Central memory CD4-positive, alpha-beta T cell (primary cell): ENCODE results near the gene OSM.

ENCODE experiments used
- DNase-seq: peaks from one replicate; pipeline ENCODE4 v3.0.0; 2022

Gene OSM

GRCh38 chr22:30284172-30284571 is 17.5 kb upstream of the OSM start:
- no peak for DNase-seq

- DNase-seq, result no peak
These were observed 16.7 kb upstream of the OSM start for GRCh38 chr22:30283342-30283741.

GRCh38 chr22:30282616-30283046 is 16.0 kb upstream of the OSM start:
- DNase-seq, result no peak

GRCh38 chr22:30280505-30280904 is 13.9 kb upstream of the OSM start:
- DNase-seq, result no peak

GRCh38 chr22:30279932-30280331 is 13.3 kb upstream of the OSM start:
- DNase-seq, result no peak

GRCh38 chr22:30279046-30279788 is 12.6 kb upstream of the OSM start:
- DNase-seq, result no peak

- no peak for DNase-seq
These were observed 11.1 kb upstream of the OSM start for GRCh38 chr22:30277547-30278344.

- no peak for DNase-seq
These were observed 9.4 kb upstream of the OSM start for GRCh38 chr22:30276039-30276438.

- DNase-seq, result no peak
These were observed 9.0 kb upstream of the OSM start for GRCh38 chr22:30275625-30276024.

GRCh38 chr22:30274437-30274812 is 7.8 kb upstream of the OSM start:
- DNase-seq, result no peak

- no peak for DNase-seq
These were observed 7.2 kb upstream of the OSM start for GRCh38 chr22:30273711-30274436.

- no peak for DNase-seq
These were observed 6.3 kb upstream of the OSM start for GRCh38 chr22:30272781-30273601.

- no peak for DNase-seq
These were observed 4.2 kb upstream of the OSM start for GRCh38 chr22:30270832-30271231.

- no peak for DNase-seq
These were observed 1.7 kb upstream of the OSM start for GRCh38 chr22:30268331-30268730.

GRCh38 chr22:30267382-30268302 is 991 bp upstream of the OSM start:
- DNase-seq, result peak; percentile 65

GRCh38 chr22:30265823-30266444 is 717 bp downstream of the OSM start:
- peak; percentile 87 for DNase-seq

GRCh38 chr22:30265131-30265720 is 1.4 kb downstream of the OSM start:
- DNase-seq, result no peak

GRCh38 chr22:30263883-30264282 is 2.8 kb downstream of the OSM start:
- no peak for DNase-seq

- DNase-seq, result peak; percentile 65
These were observed 3.5 kb downstream of the OSM start for GRCh38 chr22:30262917-30263741.

- DNase-seq, result no peak
These were observed 4.5 kb downstream of the OSM start for GRCh38 chr22:30262112-30262511.
